Measurements from ENCODE around the gene SLC39A11.

SLC39A11 gene

DNA sequence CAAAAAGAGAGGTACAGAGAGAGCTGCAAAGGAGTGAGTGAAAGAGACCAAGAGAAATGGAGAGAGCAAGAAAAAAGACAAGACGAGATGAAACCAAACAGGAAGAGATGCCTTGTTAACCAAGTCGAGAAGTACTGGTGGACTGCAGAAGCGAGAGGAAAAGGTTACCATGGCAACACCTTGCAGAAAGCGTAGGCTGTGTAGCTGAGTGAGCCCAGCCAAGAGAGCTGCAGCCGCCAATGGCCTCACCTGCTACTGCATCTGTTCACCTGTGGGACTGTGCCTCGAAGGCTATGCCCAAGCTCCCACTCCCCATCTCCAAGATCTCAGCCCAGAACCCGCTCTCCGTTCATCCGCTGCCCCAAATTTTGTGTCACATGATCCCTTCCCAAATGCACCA is 161.3 kb downstream of the SLC39A11 start:
- TF ChIP-seq CREB1 (IDR thresholded peaks at IDR 0.05; ENCODE audit: low read depth) (no peak), TEAD4 (IDR thresholded peaks at IDR 0.05) (no peak), EGR1 (IDR thresholded peaks at IDR 0.05) (no peak), ZBTB7A (IDR thresholded peaks at IDR 0.05; ENCODE audit: low read depth) (no peak), NFIC (IDR thresholded peaks at IDR 0.05) (no peak), EP300 (IDR thresholded peaks at IDR 0.05; ENCODE audit: borderline replicate concordance) (no peak), FOXM1 (IDR thresholded peaks at IDR 0.05; ENCODE audit: borderline replicate concordance, low read depth) (no peak), YY1 (IDR thresholded peaks at IDR 0.05; ENCODE audit: low read depth) (no peak), TCF12 (IDR thresholded peaks at IDR 0.05; ENCODE audit: low read depth) (no peak), RAD21 (IDR thresholded peaks at IDR 0.05; ENCODE audit: low read depth) (no peak), TAF1 (IDR thresholded peaks at IDR 0.05; ENCODE audit: low read depth) (no peak), CEBPB (IDR thresholded peaks at IDR 0.05) (no peak)
- TF ChIP-seq, protein P1, sequence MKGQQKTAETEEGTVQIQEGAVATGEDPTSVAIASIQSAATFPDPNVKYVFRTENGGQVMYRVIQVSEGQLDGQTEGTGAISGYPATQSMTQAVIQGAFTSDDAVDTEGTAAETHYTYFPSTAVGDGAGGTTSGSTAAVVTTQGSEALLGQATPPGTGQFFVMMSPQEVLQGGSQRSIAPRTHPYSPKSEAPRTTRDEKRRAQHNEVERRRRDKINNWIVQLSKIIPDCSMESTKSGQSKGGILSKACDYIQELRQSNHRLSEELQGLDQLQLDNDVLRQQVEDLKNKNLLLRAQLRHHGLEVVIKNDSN (IDR thresholded peaks at IDR 0.05): no peak
- TF ChIP-seq, protein P2, sequence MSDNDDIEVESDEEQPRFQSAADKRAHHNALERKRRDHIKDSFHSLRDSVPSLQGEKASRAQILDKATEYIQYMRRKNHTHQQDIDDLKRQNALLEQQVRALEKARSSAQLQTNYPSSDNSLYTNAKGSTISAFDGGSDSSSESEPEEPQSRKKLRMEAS (IDR thresholded peaks at IDR 0.05): no peak
- TF ChIP-seq, protein P3, sequence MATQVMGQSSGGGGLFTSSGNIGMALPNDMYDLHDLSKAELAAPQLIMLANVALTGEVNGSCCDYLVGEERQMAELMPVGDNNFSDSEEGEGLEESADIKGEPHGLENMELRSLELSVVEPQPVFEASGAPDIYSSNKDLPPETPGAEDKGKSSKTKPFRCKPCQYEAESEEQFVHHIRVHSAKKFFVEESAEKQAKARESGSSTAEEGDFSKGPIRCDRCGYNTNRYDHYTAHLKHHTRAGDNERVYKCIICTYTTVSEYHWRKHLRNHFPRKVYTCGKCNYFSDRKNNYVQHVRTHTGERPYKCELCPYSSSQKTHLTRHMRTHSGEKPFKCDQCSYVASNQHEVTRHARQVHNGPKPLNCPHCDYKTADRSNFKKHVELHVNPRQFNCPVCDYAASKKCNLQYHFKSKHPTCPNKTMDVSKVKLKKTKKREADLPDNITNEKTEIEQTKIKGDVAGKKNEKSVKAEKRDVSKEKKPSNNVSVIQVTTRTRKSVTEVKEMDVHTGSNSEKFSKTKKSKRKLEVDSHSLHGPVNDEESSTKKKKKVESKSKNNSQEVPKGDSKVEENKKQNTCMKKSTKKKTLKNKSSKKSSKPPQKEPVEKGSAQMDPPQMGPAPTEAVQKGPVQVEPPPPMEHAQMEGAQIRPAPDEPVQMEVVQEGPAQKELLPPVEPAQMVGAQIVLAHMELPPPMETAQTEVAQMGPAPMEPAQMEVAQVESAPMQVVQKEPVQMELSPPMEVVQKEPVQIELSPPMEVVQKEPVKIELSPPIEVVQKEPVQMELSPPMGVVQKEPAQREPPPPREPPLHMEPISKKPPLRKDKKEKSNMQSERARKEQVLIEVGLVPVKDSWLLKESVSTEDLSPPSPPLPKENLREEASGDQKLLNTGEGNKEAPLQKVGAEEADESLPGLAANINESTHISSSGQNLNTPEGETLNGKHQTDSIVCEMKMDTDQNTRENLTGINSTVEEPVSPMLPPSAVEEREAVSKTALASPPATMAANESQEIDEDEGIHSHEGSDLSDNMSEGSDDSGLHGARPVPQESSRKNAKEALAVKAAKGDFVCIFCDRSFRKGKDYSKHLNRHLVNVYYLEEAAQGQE (IDR thresholded peaks at IDR 0.05; ENCODE audit: low read depth): no peak

GRCh38 chr17:72930031-72930430 is 162.5 kb downstream of the SLC39A11 start:
- TF ChIP-seq TCF12 (IDR thresholded peaks at IDR 0.05; ENCODE audit: low read depth): no peak
- TF ChIP-seq RAD21 (IDR thresholded peaks at IDR 0.05; ENCODE audit: low read depth): no peak
- TF ChIP-seq EP300 (IDR thresholded peaks at IDR 0.05; ENCODE audit: borderline replicate concordance): no peak
- TF ChIP-seq TEAD4 (IDR thresholded peaks at IDR 0.05): no peak
- no peak for TF ChIP-seq TAF1 (IDR thresholded peaks at IDR 0.05; ENCODE audit: low read depth)
- no peak for TF ChIP-seq YY1 (IDR thresholded peaks at IDR 0.05; ENCODE audit: low read depth)

DNA sequence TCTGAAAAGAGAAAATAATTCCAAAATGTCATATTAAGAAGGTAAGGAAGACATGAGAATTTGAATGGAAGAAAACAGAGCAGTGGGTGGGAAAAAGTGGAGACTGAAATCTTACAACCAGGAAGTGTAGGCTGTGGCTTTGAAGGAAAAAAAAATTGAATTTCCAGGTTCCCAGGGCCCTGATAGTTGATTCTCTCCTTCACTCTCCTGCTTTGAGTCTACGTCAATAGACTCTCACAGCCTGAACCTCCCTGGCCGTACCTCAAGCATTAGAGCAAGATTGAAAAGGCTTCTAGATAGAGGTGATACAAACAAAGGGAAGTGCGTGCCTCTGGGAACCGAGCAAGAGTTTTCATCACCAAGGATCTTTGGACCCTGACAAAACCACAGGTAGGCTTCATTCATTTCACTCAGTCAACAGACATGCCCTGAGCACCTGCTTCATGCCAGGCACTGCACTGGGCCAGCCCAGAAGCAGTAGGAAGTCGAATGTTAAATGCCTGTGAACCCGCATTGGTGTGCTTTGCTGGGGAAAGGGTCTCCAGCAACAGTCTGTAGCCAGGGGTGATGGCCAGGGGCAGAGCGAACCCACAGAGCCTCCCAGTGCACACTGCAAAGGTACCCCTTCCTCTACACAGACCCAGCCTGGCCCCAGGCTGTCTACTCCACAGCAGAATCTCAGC is 163.9 kb downstream of the SLC39A11 start:
- TF ChIP-seq ZBTB7A (IDR thresholded peaks at IDR 0.05; ENCODE audit: low read depth) (no peak), TCF12 (IDR thresholded peaks at IDR 0.05; ENCODE audit: low read depth) (no peak), TAF1 (IDR thresholded peaks at IDR 0.05; ENCODE audit: low read depth) (no peak), CEBPB (IDR thresholded peaks at IDR 0.05) (no peak), TEAD4 (IDR thresholded peaks at IDR 0.05) (no peak), NFIC (IDR thresholded peaks at IDR 0.05) (no peak)
- TF ChIP-seq, protein P3 (IDR thresholded peaks at IDR 0.05; ENCODE audit: low read depth): no peak

DNA sequence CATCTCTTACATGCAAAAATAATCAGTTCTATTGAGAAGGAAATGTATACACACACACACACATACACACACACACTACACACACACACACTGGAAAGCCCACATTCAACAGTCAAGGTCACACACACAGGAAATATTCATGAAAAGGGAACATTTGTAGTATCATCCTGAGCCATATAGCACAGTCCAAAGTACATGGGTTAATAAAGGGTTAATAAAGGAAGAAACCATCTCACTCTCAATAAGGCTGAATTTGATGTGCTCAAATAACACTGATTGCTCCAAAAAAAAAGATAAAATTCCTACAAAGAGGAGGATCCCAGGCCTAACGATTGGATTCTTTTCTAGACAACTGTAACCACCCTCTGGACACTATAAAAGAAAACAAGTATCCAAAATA is 164.7 kb downstream of the SLC39A11 start:
- TF ChIP-seq FOXM1 (IDR thresholded peaks at IDR 0.05; ENCODE audit: borderline replicate concordance, low read depth): no peak
- TF ChIP-seq NFIC (IDR thresholded peaks at IDR 0.05): no peak
- no peak for TF ChIP-seq TAF1 (IDR thresholded peaks at IDR 0.05; ENCODE audit: low read depth)
- TF ChIP-seq CEBPB (IDR thresholded peaks at IDR 0.05): no peak
- TF ChIP-seq TEAD4 (IDR thresholded peaks at IDR 0.05): no peak
- TF ChIP-seq ZBTB7A (IDR thresholded peaks at IDR 0.05; ENCODE audit: low read depth): no peak
- TF ChIP-seq YY1 (IDR thresholded peaks at IDR 0.05; ENCODE audit: low read depth): no peak
- no peak for TF ChIP-seq RAD21 (IDR thresholded peaks at IDR 0.05; ENCODE audit: low read depth)
- TF ChIP-seq, protein P1 (IDR thresholded peaks at IDR 0.05): no peak
- TF ChIP-seq EP300 (IDR thresholded peaks at IDR 0.05; ENCODE audit: borderline replicate concordance): no peak
- TF ChIP-seq TCF12 (IDR thresholded peaks at IDR 0.05; ENCODE audit: low read depth): no peak
- TF ChIP-seq, protein P3 (IDR thresholded peaks at IDR 0.05; ENCODE audit: low read depth): no peak
- TF ChIP-seq CREB1 (IDR thresholded peaks at IDR 0.05; ENCODE audit: low read depth): no peak
- TF ChIP-seq, protein P2 (IDR thresholded peaks at IDR 0.05): no peak
- no peak for TF ChIP-seq EGR1 (IDR thresholded peaks at IDR 0.05)
